HuH-7.5 (cell line): ENCODE measurements around the gene ACOXL.

ENCODE experiments used
- DNase-seq: peaks from one replicate; pipeline ENCODE4 v3.0.0; 2011; ENCODE audit warnings: low spot score

The ACOXL gene

GRCh38 chr2:111116843-111117597, 384.6 kb downstream of the ACOXL start:
- DNase-seq, result peak; percentile 98

GRCh38 chr2:111117598-111118480, 385.5 kb downstream of the ACOXL start:
- DNase-seq, result peak; percentile 19

- DNase-seq, result no peak
These were observed 386.2 kb downstream of the ACOXL start for GRCh38 chr2:111118481-111118980.

- DNase-seq, result peak; percentile 12
These were observed 386.8 kb downstream of the ACOXL start for GRCh38 chr2:111118981-111119821.

GRCh38 chr2:111119822-111120252, 387.5 kb downstream of the ACOXL start:
- DNase-seq, result peak; percentile 15

GRCh38 chr2:111120253-111121027, 388.1 kb downstream of the ACOXL start, which contains the start of gene BCL2L11:
Gene BCL2L11 (plus strand): TSS chr2:111120914. CDS start chr2:111123746, 2,832 bp downstream.
- peak; percentile 91 for DNase-seq

GRCh38 chr2:111121028-111121827, 388.9 kb downstream of the ACOXL start:
- DNase-seq, result peak; percentile 40

- peak; percentile 94 for DNase-seq
These were observed 389.7 kb downstream of the ACOXL start for GRCh38 chr2:111121828-111122630.

GRCh38 chr2:111122631-111123421, 390.5 kb downstream of the ACOXL start:
- DNase-seq, result peak; percentile 65

- DNase-seq, result no peak
These were observed 391.4 kb downstream of the ACOXL start for GRCh38 chr2:111123751-111124150.

- no peak for DNase-seq
These were observed 394.2 kb downstream of the ACOXL start for GRCh38 chr2:111126581-111126980.

- DNase-seq, result no peak
These were observed 395.0 kb downstream of the ACOXL start for GRCh38 chr2:111127351-111127750.

- DNase-seq, result no peak
These were observed 395.7 kb downstream of the ACOXL start for GRCh38 chr2:111128096-111128495.

- no peak for DNase-seq
These were observed 401.2 kb downstream of the ACOXL start for GRCh38 chr2:111133603-111134002.

- DNase-seq, result no peak
These were observed 401.7 kb downstream of the ACOXL start for GRCh38 chr2:111134055-111134454.

- no peak for DNase-seq
These were observed 403.0 kb downstream of the ACOXL start for GRCh38 chr2:111135237-111135909.

GRCh38 chr2:111135910-111136297, 403.5 kb downstream of the ACOXL start:
- DNase-seq, result no peak

- no peak for DNase-seq
These were observed 406.5 kb downstream of the ACOXL start for GRCh38 chr2:111138839-111139238.
